K562 (cell line): Measurements from ENCODE around the gene NPC1. TPM values are rescaled to one million over a fixed set of nuclear protein-coding genes. Genes with fewer than 3 reads are reported as not detected.

Source experiments
- CC2D1A ChIP-seq: fragments of 450-650 bp; IDR thresholded peaks from 2 replicates; pipeline ENCODE4 v1.6.1; 2017; ENCODE audit warnings: mild to moderate bottlenecking
- CEBPG ChIP-seq, 3 experiments: fragments of 200-800 bp in 1 of 3; sonication (Bioruptor generic) in 1 of 3; sonication (generic) in 1 of 3; formaldehyde crosslinking in 1 of 3; IDR thresholded peaks in 2 of 3; conservative IDR thresholded peaks in 1 of 3; 2 replicates each; pipeline versions ENCODE4 v1.6.1 to v1.8.0; 2016 to 2022; ENCODE audit warnings: missing compliant biosample characterization in 2 of 3, missing genetic modification characterization in 2 of 3, mild to moderate bottlenecking in 1 of 3, missing genetic modification reagents in 1 of 3
- DMBX1 ChIP-seq: fragments of 250-450 bp; sonication (Bioruptor Pico); IDR thresholded peaks from 2 replicates; pipeline ENCODE4 v1.8.0; 2022; ENCODE audit warnings: inconsistent platforms, mild to moderate bottlenecking, moderate library complexity, borderline replicate concordance
- EP400 ChIP-seq: fragments of 450-650 bp; IDR thresholded peaks from 2 replicates; pipeline ENCODE4 v1.6.1; 2017; ENCODE audit warnings: antibody characterized with exemption, mild to moderate bottlenecking, moderate library complexity
- ETS2 ChIP-seq: IDR thresholded peaks from 2 replicates; pipeline ENCODE4 v1.6.1; 2016; ENCODE audit warnings: borderline replicate concordance, missing genetic modification characterization, mild to moderate bottlenecking, moderate library complexity, missing compliant biosample characterization; ENCODE audit not compliant: poor library complexity, severe bottlenecking
- GTF2A2 ChIP-seq: IDR thresholded peaks from 2 replicates; pipeline ENCODE4 v1.6.1; 2016; ENCODE audit warnings: mild to moderate bottlenecking, missing genetic modification characterization, missing compliant biosample characterization
- HMG20B ChIP-seq: fragments of 250-450 bp; sonication (Bioruptor Pico); IDR thresholded peaks from 2 replicates; pipeline ENCODE4 v1.5.0; 2021; ENCODE audit warnings: mild to moderate bottlenecking
- ILK ChIP-seq: fragments of 450-650 bp; IDR thresholded peaks from 2 replicates; pipeline ENCODE4 v1.6.1; 2016; ENCODE audit warnings: missing genetic modification characterization, low read depth, mild to moderate bottlenecking, missing compliant biosample characterization, moderate library complexity, borderline replicate concordance
- IRF9 ChIP-seq: fragments of 450-650 bp; IDR thresholded peaks from 2 replicates; pipeline ENCODE4 v1.6.1; 2016; ENCODE audit warnings: missing biosample characterization, missing genetic modification characterization
- JUNB ChIP-seq: fragments of 450-650 bp; formaldehyde crosslinking; conservative IDR thresholded peaks from 2 replicates; pipeline ENCODE4 v1.4.0; 2020; ENCODE audit warnings: mild to moderate bottlenecking
- MAFF ChIP-seq: IDR thresholded peaks from 2 replicates; pipeline ENCODE4 v1.6.1; 2012; ENCODE audit warnings: low read length, improper control_type of control experiment
- MEIS2 ChIP-seq: fragments of 450-650 bp; IDR thresholded peaks from 2 replicates; pipeline ENCODE4 v1.6.1; 2014; ENCODE audit warnings: mild to moderate bottlenecking; ENCODE audit not compliant: partially characterized antibody
- NONO ChIP-seq, 2 experiments: fragments of 200-400 bp in 1 of 2; fragments of 450-650 bp in 1 of 2; formaldehyde crosslinking in 1 of 2; IDR thresholded peaks; 2 replicates each; pipeline ENCODE4 v1.6.1; 2017; ENCODE audit warnings: low read depth in 2 of 2, mild to moderate bottlenecking in 2 of 2, moderate library complexity in 2 of 2, low read length in 1 of 2
- PBX2 ChIP-seq, 2 experiments: IDR thresholded peaks in 1 of 2; conservative IDR thresholded peaks in 1 of 2; 2 replicates each; pipeline ENCODE4 v1.6.1; 2016; ENCODE audit warnings: low read depth in 2 of 2, mild to moderate bottlenecking in 1 of 2, missing compliant biosample characterization in 1 of 2, missing genetic modification characterization in 1 of 2, moderate library complexity in 1 of 2
- SIX5 ChIP-seq, 2 experiments: IDR thresholded peaks; 2 replicates each; pipeline ENCODE4 v1.6.1; 2011; ENCODE audit warnings: low read length in 2 of 2, borderline replicate concordance in 1 of 2, low read depth in 1 of 2, mild to moderate bottlenecking in 1 of 2, moderate library complexity in 1 of 2; ENCODE audit not compliant: insufficient read depth in 1 of 2
- TGIF2 ChIP-seq: sonication (generic); formaldehyde crosslinking; IDR thresholded peaks from 2 replicates; pipeline ENCODE4 v1.8.1; 2022; ENCODE audit warnings: mild to moderate bottlenecking, missing genetic modification reagents, moderate library complexity
- ZBED1 ChIP-seq: IDR thresholded peaks from 2 replicates; pipeline ENCODE4 v1.6.1; 2014
- ZFP30 ChIP-seq: fragments of 250-450 bp; sonication (Bioruptor Pico); IDR thresholded peaks from 2 replicates; pipeline ENCODE4 v1.8.0; 2022; ENCODE audit warnings: moderate library complexity, mild to moderate bottlenecking, inconsistent platforms, borderline replicate concordance
- ZNF274 ChIP-seq: IDR thresholded peaks from 2 replicates; pipeline ENCODE4 v1.6.1; 2011; ENCODE audit warnings: low read depth, mild to moderate bottlenecking, low read length, moderate library complexity, borderline replicate concordance
- ZNF408 ChIP-seq: fragments of 250-450 bp; sonication (Bioruptor Pico); IDR thresholded peaks from 2 replicates; pipeline ENCODE4 v1.4.0; 2020; ENCODE audit warnings: low read depth, mild to moderate bottlenecking, moderate library complexity
- ZNF584 ChIP-seq: fragments of 200-800 bp; sonication (Bioruptor generic); IDR thresholded peaks from 2 replicates; pipeline ENCODE4 v1.6.1; 2016; ENCODE audit warnings: low read depth, mild to moderate bottlenecking, missing genetic modification characterization, missing compliant biosample characterization
- ZNF655 ChIP-seq: fragments of 250-450 bp; sonication (Bioruptor Pico); IDR thresholded peaks from 2 replicates; pipeline ENCODE4 v1.5.0; 2021
- polyA plus RNA-seq, 8 experiments: library from polyadenylated mRNA; depleted of rRNA in 4 of 8; stranded (reverse) in 5 of 8; unstranded in 3 of 8; fragments of >200 nt; fragmentation: Nextera tagmentation in 2 of 8; fragmentation: Illumina TruSeq in 1 of 8; extraction: Ambion mirVana in 2 of 8; extraction: Trizol in 1 of 8; gene quantifications; 2 replicates each; pipeline versions ENCODE4 v1.2.1 to v1.2.3, GENCODE V29; 2011 to 2014; ENCODE audit warnings: inconsistent platforms in 1 of 8, missing spikeins in 1 of 8
- total RNA-seq, 7 experiments: library from RNA; depleted of rRNA in 6 of 7; stranded (reverse); fragments of >200 nt in 6 of 7; fragmentation: Illumina TruSeq in 2 of 7; extraction: Trizol in 2 of 7; gene quantifications; 2 replicates each; pipeline versions ENCODE4 v1.2.1 to v1.2.3, GENCODE V29; 2011 to 2021; ENCODE audit warnings: low replicate concordance in 1 of 7

Gene NPC1
- total and polyA plus RNA-seq, 9 of the 15 experiments (the other 6 are each of a cell fraction or from before 2014, with no cell fraction given): 17.1 to 45.9 (median 27.6) TPM

- TF ChIP-seq PBX2 (CRISPR knock-in tag; IDR thresholded peaks at IDR 0.05; ENCODE audit: low read depth): no peak
- no peak for TF ChIP-seq PBX2 (tag; conservative IDR thresholded peaks at IDR 0.05; ENCODE audit: low read depth)
- no peak for TF ChIP-seq ZBED1
- TF ChIP-seq IRF9 (tag): 0 out of 2 replicates have a peak, but pooled peaks have one; percentile 27
- no peak for TF ChIP-seq ZNF274
- no peak for TF ChIP-seq NONO (IDR thresholded peaks at IDR 0.05; ENCODE audit: low read depth in 2 of 2, low read length in 1 of 2)
- no peak for TF ChIP-seq HMG20B
- TF ChIP-seq CEBPG (CRISPR knock-in tag; IDR thresholded peaks at IDR 0.05): no peak
- TF ChIP-seq CEBPG (tag; conservative IDR thresholded peaks at IDR 0.05 in 1 of 2, IDR thresholded peaks at IDR 0.05 in 1 of 2): peak in 1 of 2 experiments; percentile 93; a peak in 3 of 4 replicates
- no peak for TF ChIP-seq MEIS2
- TF ChIP-seq TGIF2: no peak
- TF ChIP-seq CC2D1A: no peak
- TF ChIP-seq ZNF655: no peak
- TF ChIP-seq ZNF408: no peak
- no peak for TF ChIP-seq DMBX1
- peak; percentile 38; the same call in 1 of the 2 replicates for TF ChIP-seq MAFF
- no peak for TF ChIP-seq ILK (tag)
- no peak for TF ChIP-seq JUNB
- no peak for TF ChIP-seq GTF2A2
- TF ChIP-seq SIX5 (IDR thresholded peaks at IDR 0.05; ENCODE audit: borderline replicate concordance in 1 of 2, insufficient read depth in 1 of 2, low read depth in 1 of 2, low read length in 2 of 2): no peak
- TF ChIP-seq ZFP30 (CRISPR knock-in tag): no peak
- no peak for TF ChIP-seq ZNF584 (CRISPR knock-in tag)
- TF ChIP-seq ETS2 (tag): no peak
- TF ChIP-seq EP400: no peak
Measured at GRCh38 chr18:23635283-23636070, 49.2 kb upstream of the NPC1 start (continued).
